ENCODE results near the gene TCTN2.

- TF ChIP-seq CTCF (conservative IDR thresholded peaks at IDR 0.05 in 1 of 2, IDR thresholded peaks at IDR 0.05 in 1 of 2; ENCODE audit: low read depth in 1 of 2, low read length in 2 of 2) (no peak), EZH2 (IDR thresholded peaks at IDR 0.05; ENCODE audit: low read length, missing control alignments) (no peak)
Observed at GRCh38 chr12:123743002-123743401, 72.1 kb downstream of the TCTN2 start.

Data from fibroblast of lung (primary cell).